Peyer's patch (tissue), 4 donors: ENCODE measurements around the gene LRTM1.

Experiments used
- CTCF ChIP-seq, 6 experiments: fragments of 450-650 bp in 4 of 6; fragments of 200-600 bp in 2 of 6; sonication (generic) in 1 of 6; IDR thresholded peaks; one replicate each; pipeline ENCODE4 v1.5.1; 2017 to 2019; ENCODE audit warnings: antibody characterized with exemption in 6 of 6, mild to moderate bottlenecking in 3 of 6, moderate library complexity in 1 of 6
- POLR2A ChIP-seq, 2 donors: fragments of 450-650 bp; IDR thresholded peaks; one replicate each; pipeline ENCODE4 v1.5.1; 2017; ENCODE audit warnings: antibody characterized with exemption in 2 of 2, mild to moderate bottlenecking in 2 of 2, moderate library complexity in 2 of 2

- TF ChIP-seq CTCF (IDR thresholded peaks at IDR 0.05) (peak in 3 of 6 experiments; percentile 34 to 43 (median 37)), POLR2A (IDR thresholded peaks at IDR 0.05) (no peak)
Observed at GRCh38 chr3:54870423-54870822, 57.4 kb downstream of the LRTM1 start.
